AG04449 (cell line): Measurements from ENCODE around the gene CALML5.

Experiments used
- CTCF ChIA-PET: fragments of 350-600 bp; formaldehyde crosslinking; extraction: SDS; loops from one replicate; lab custom pipeline; 2021; ENCODE audit warnings: antibody characterized with exemption; lab: Yijun Ruan, JAX
- POLR2A ChIA-PET: fragments of 400-600, 350-600 bp; formaldehyde crosslinking; extraction: SDS; loops from one replicate; lab custom pipeline; 2020; ENCODE audit warnings: antibody characterized with exemption, inconsistent platforms; lab: Yijun Ruan, JAX
- DNase-seq: peaks from one replicate; pipeline ENCODE4 v3.0.0-alpha.2; 2010; ENCODE audit warnings: low read depth, low spot score
- H3K4me3 ChIP-seq: 2 replicates; pipeline ENCODE4 v1.5.1; 2011; ENCODE audit warnings: low read depth, mild to moderate bottlenecking, control low read depth, low read length
- TF ChIP-seq, protein P1 (sequence below): IDR thresholded peaks from one replicate; pipeline ENCODE4 v1.5.1; 2011; ENCODE audit warnings: mild to moderate bottlenecking, moderate library complexity, low read length, control low read depth, inconsistent platforms; ENCODE audit not compliant: insufficient read depth; ENCODE audit errors: missing control alignments

Gene CALML5

DNA sequence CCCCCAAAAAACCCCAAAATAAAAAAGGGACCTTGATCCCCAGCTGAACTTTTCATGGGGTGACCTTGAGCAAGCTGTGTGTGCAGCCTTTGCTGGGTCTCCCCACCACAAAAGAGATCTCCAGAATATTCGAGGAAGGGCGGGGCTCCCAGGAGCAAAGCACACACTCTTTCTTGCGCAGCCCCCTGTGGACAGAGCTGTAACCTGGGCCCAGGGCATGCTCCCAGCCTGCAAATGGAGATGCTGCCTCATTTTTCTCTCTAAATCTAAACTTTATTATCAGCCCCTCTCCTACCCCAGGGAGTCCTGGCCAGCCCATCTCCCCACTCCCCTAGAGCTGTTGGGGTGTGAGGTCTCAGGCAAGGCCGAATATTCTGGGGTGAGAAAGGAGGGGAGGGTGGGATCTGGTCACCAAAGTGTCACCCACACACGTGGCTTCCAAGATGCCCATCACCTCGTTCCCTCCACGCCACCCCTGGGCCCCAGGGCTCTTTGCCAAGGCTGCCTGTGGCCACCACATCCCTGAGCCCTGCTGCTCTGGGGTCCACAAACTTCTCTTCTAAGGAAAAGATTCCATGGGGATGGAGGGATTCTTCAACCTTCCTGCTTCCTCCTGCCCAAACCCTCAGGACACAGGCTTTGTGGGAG lies 23.7 kb upstream of the CALML5 start:
- TF ChIP-seq, protein P1, sequence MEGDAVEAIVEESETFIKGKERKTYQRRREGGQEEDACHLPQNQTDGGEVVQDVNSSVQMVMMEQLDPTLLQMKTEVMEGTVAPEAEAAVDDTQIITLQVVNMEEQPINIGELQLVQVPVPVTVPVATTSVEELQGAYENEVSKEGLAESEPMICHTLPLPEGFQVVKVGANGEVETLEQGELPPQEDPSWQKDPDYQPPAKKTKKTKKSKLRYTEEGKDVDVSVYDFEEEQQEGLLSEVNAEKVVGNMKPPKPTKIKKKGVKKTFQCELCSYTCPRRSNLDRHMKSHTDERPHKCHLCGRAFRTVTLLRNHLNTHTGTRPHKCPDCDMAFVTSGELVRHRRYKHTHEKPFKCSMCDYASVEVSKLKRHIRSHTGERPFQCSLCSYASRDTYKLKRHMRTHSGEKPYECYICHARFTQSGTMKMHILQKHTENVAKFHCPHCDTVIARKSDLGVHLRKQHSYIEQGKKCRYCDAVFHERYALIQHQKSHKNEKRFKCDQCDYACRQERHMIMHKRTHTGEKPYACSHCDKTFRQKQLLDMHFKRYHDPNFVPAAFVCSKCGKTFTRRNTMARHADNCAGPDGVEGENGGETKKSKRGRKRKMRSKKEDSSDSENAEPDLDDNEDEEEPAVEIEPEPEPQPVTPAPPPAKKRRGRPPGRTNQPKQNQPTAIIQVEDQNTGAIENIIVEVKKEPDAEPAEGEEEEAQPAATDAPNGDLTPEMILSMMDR, result no peak
- POLR2A ChIA-PET, result no interaction called here
- no peak for DNase-seq
- H3K4me3 ChIP-seq, result no peak overlapping the region
- CTCF ChIA-PET, result no interaction called here

DNA sequence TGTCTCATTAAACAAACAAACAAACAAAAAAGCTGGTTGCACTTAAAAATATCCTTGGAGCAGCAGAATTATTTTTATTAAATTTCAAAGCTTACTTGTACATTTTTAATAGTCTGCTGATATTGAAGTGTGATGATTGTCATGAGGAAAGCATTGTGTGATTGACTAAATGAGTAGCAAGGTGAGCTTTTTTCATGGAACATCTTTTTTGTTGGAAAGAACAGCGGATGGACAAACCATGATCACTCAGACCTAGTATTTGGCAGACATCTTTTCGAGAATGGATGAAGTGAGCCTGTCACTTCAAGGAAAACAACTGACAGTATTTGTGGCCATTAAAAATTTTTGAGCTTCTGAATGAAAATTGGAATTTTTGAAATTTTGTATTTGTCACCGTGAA lies 19.7 kb upstream of the CALML5 start:
- TF ChIP-seq, protein P1, result no peak
- ChIA-PET POLR2A (no interaction called here), CTCF (interaction anchor here (1.3 kb wide), 1 partner anchor 10 kb away, joined by 3 read pairs; no protein-coding TSS in a partner anchor)
- DNase-seq, result no peak
- H3K4me3 ChIP-seq, result no peak overlapping the region

DNA sequence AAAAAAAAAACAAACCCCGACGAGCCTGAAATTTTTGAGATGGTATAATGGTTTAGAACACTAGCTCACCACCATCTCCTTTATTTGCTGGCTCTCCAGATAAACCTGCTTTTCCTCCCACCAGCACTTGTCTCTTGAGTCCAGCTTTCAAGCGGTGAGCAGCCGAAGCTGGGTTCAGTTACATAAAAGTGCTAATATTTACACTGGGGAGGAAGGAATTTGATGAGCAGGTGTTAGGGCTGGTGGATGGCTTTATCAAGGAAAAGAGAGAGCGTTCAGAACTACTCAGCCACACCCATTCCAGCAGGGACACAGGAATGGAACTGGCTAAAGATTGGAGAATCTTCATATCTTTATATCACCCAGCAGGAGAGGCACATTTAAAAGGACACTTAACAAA lies 18.8 kb upstream of the CALML5 start:
- DNase-seq, result no peak
- TF ChIP-seq, protein P1, result no peak
- CTCF ChIA-PET, result interaction anchor here (1.3 kb wide), 1 partner anchor 9 kb away, joined by 3 read pairs; no protein-coding TSS in a partner anchor
- H3K4me3 ChIP-seq, result no peak overlapping the region
- POLR2A ChIA-PET, result no interaction called here

DNA sequence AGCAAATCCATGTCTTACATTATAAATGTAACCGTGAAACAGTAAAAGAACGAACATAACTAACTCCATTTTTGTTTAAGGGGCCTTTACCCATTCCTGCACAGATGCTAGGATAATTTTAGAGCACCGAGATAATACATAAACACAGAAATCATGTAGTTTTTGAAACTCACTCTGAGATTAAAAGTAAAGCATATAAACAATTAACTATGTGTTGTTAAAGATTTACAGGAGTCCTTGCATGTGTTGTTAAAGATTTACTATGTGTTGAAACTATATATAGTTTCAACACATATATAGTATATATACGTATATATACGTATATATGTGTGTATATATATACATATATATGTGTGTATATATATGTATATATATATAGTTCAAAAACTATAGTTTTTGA lies 18.2 kb upstream of the CALML5 start:
- ChIA-PET CTCF (no interaction called here), POLR2A (no interaction called here)
- no peak for DNase-seq
- H3K4me3 ChIP-seq, result no peak overlapping the region
- TF ChIP-seq, protein P1, result no peak

DNA sequence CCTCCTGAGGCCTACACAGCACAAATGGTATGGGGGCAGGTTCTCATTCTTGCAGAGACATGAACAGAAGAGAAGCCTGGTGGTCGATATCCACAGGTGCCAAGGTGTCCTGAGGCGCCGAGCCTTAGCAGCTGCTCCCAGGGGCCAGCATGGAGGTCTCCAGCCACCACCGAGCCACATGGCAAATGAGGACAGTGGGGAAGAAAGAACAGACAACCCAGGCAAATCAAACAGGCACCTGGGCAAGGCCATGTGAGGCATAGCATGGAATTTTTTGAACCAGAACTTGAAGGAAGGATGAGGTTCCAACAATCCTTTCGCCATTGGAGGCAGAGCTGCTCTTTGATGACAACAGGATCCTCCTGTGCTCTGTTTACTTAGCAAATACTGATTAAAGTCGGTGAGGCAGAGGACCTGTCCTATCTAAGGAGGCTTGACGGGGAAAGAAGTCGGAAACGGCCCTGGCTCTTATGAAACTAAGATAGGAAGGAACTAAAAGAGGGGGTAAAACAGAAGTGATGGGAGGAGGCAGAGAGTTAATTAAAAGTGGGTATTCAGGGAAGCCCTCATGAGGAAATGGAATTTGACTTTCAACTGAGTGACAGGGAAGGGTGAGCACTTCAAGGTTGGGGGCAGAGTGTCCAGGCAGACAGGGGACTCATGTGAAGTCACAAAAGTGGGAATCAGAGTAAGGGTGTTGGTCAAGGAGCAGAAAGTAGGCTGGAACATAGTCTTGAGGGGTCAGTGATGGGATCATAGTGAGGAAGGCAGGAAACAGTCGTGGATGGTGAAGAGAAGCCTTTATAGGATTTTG lies 16.8 kb upstream of the CALML5 start:
- TF ChIP-seq, protein P1, result no peak
- POLR2A ChIA-PET, result no interaction called here

DNA sequence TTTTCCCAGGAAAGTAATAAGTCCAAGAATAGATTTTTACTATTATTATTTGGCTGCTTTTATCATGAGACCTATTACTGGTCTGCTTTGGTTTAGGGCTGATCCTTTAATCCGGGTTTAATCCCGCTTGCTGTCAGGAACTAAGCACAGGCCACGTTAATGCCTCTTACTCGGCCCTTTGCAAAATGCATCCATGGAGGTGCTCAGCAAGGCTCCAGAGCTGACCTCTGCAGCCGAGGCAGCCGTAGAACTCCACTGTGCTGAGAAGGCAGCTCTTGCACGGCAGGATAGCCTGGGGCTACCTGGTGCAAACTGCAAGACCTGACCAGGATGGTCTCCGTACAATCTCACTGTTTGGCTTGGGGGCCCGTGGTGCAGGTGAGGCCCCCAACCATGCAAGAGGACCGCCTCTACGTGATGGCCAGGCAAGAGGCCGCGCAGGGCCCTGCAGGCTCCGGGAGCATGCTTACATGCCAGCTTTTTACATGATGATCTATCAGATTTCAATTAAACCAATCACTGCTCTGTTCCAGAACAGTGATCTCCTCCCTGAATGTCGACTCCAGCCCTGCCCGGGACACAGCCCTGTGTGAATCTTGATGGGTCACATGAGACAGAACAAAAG lies 15.0 kb upstream of the CALML5 start:
- DNase-seq, result no peak
- ChIA-PET CTCF (no interaction called here), POLR2A (no interaction called here)
- TF ChIP-seq, protein P1, result no peak
- no peak overlapping the region for H3K4me3 ChIP-seq

More for the DNA sequence above, 16.8 kb upstream of the CALML5 start:
- H3K4me3 ChIP-seq, result no peak overlapping the region
- CTCF ChIA-PET, result no interaction called here
- no peak for DNase-seq
